HG03442 (cell line): ENCODE measurements around the gene DLG1.

Experiments used
- ATAC-seq: cut with Tn5 transposase; IDR thresholded peaks from one replicate; pipeline ENCODE4 v1.9.1; 2021; ENCODE audit warnings: mild to moderate bottlenecking, moderate library complexity; ENCODE audit not compliant: unreplicated experiment

The DLG1 gene

GRCh38 chr3:197021729-197022404, 276.5 kb downstream of the DLG1 start:
- ATAC-seq = no peak

DNA sequence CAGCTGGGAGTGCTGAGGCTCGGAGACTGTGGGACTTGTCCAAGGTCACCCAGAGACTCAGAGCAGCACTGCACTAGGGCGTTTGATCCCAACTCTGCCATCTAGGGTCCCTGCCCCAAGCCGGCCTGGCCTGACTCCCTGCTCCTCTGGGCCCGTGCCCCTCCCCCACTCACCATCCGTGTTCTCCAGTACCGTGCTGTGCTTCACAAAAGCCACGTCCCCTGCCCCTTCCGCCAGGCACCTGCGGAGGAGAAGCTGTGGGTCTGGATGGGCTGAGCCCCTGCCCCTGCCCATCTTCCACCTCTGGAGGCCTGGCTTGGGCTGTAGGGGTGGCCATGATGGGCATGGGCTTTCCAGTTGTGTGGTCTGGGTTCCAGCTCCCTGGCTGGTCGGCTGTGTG, 277.2 kb downstream of the DLG1 start:
- no peak for ATAC-seq

DNA sequence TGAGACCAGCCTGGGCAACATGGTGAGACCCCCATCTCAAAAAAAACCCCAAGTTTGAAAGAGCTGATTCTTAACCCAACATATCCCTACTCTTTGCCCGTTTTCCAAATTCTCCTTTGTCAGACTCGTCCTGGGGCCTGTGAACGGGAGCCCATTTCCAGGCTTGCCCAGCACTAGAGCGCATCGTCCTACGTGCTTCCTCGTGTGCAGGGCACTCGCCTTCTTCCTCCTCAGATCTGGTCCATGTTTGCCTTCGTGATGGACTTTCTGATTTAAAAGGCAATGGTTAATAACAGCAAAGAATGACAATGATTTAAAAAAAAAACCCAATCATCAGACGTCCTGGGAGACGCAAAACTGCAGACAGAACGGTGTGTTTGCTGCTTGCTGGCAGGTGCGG, 278.9 kb downstream of the DLG1 start:
- no peak for ATAC-seq

- no peak for ATAC-seq
Observed at GRCh38 chr3:197019021-197019420, 279.4 kb downstream of the DLG1 start.

DNA sequence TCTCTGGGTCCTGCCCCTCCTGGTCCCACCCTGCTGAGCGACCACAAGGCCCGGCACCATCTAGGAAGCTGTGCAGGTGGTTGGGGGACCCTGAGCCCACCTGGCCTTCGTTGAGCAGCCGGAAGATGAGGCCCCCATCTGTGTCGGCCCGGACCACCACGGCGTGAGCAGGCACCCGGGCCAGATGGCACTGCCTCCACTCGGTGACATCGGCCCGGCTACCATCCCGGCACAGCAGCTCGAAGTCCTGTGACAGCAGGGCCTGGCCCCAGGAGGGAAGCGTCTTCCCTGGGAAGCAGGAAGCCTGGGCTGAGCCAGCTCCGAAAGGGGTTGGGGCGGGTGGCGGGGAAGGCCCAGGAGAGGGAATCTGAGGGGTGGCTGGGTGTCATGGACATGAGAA, 281.4 kb downstream of the DLG1 start:
- no peak for ATAC-seq

DNA sequence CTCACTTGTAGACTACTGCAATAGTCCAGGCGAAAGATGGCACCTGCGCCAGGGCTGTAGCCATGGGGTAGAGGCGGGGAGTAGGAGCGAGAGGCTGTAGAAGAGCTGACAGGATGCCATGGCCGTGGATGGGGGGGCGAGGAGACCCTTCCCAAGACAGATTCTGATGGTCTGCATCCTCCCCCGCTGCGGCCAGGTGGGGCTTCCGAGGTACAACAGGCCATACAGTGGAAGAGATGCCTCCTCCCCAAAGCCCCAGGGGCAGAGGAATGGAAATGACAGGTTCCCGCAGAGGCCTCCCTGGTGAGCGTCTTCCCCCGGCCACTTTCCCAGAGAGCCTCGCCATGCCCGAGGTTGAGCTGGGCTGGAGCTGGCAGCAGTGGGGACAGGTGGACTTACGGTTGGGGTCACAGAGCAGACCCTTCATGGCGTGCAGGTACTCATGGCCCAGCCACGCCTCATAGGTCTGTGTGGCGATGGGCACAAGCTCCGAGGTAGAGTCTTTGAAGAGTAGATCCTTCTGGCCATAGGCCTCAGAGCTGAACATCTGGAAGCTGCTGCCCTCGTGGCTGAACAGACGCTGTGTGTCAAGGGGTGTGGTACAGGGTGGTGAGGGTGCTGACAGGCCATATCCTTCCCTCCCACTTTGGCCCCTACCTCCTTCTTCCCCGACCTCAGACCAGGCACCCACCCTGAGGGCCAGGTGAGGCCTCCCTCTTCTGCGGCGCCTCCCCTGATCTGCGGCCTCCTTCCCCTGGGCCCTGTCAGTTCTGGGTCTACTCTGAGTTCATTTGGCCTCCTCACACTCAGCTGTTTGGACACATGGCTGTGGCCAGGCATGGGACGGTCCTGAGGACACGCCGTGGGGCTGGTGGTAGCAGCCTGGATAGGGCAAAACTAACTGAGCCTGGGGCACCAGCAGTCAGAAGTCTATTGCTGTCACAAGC, 282.3 kb downstream of the DLG1 start:
- ATAC-seq = no peak

DNA sequence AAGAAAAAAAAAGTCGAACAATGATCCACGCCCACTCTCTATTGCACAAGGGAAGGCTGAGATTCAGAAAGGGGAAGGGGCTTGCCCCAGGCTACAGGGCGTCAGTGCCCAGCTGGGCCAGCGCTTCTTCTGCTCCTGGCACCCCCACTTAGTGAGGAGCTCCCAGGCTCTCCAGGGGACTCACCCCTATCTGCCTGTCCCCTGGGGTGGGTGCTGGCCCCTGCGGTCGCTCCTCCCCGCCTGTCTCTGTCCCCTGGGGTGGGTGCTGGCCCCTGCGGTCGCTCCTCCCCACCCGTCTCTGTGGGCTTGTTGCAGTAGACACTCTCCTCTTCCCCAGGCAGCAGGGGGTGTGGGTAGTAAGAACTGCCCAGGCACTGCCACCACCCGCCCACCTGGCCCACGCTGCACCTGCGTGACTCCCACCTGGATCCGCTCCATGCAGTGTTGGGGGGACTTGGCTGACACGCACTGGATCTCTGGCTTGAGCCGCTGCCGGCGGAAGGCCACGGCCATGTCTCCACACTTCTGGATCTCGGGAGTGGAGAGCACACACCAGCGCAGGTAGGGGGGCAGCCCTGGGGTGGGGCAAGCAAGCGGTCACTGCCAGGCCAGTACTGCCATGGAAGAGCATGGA, 283.4 kb downstream of the DLG1 start:
- no peak for ATAC-seq

- no peak for ATAC-seq
Observed at GRCh38 chr3:197014024-197014423, 284.4 kb downstream of the DLG1 start.

GRCh38 chr3:197012540-197012883, 285.9 kb downstream of the DLG1 start:
- ATAC-seq = no peak

DNA sequence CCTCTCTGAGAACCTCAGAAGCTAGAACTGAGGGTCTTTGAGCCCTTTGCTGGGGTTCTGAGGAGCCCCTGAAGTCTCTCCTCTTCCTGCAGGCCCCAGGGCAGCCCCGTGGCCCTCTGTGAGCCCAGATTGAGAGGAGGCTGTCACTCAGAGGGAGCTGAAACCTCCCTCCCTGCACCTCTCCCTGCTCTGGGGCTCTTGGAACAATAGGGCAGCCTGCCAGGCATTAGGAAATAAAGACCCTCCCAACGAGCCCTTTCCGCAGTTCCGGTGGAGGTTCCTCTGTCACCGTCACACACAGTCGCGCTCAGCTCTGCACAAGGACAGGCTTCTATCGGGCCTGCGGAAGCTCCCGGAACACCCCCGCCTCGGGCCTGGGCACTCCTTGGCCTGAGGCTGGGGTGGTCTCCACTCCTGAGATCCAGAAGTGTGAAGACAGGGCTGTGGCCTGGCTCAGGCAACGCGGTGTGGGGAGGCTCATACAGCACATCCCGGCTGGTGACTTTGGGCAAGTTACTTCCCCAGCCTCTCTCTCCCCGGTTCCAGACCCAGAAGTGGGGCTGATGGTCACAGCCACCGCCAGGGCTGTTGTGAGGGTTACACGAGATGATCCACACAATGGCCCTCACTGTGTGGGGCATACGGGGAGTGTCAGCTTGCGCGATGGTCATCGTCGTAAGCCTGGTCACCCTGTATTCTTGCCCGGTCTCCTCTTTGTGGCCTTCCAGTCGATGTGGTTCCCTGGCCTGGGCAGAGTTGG, 286.5 kb downstream of the DLG1 start:
- ATAC-seq = no peak

DNA sequence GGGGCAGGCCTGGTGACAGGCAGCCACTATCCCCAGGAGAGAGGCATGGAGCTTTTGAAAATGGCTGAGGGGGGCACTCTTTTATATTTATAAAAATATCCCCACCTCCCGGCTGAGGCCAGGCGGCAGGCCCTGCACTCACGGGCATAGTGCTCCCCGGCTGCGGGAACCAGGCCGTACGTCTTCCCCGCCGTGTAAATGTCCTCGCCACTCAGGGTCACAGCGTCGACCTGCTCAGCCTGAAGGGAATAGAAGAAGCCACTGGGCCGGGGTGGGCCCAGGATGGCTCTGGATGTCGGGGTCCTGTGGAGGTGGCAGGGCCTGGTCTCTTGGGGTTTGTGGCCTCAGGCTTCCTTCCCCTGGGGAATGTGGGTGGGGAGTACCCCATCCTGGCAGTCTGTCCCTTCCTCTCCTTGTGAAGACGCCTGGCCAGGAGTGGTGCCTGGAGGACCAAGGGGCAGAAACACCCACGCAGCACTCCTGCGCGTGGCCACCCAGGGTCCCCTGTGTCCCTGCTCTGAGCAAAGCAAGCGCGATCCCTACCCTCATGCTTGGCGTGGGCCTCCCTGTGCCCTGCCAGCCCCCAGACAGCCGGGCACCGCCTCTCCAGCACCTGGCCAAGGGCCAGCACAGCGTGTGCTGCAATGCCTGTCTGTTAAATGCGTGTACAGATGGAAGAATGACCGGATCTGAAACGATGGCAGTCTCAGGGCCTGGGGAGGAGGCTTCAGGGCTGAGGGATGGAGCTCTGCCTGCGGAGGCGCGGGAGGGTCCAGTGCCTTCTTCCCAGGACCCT, 287.7 kb downstream of the DLG1 start:
- ATAC-seq = no peak

DNA sequence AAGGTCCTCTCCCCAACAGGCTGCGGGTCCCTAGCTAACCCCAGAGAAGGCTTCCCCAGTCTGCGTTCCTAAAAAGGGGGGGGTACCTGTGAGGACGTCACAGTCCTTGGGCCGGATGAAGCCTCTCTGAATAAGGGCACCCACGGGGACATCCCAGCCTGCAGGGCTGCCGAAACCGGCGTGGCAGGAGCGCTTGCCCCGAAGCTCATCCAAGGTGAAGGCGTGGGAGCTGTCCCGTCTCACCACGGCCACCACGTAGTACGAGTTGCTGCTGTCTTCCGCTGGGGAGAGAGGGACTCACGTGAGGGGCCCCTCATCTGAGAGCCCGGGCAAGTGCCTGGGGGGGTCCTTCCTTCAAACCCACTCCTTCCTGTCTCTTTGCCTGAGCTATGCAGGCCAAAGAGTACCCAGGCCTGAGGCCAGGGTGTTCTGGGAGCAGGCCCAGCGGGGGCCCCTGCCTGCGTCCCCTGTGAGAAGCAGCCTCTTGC, 288.8 kb downstream of the DLG1 start:
- no peak for ATAC-seq

GRCh38 chr3:197008436-197009209, 289.8 kb downstream of the DLG1 start:
- ATAC-seq = no peak

GRCh38 chr3:197007953-197008352, 290.5 kb downstream of the DLG1 start:
- ATAC-seq = no peak

DNA sequence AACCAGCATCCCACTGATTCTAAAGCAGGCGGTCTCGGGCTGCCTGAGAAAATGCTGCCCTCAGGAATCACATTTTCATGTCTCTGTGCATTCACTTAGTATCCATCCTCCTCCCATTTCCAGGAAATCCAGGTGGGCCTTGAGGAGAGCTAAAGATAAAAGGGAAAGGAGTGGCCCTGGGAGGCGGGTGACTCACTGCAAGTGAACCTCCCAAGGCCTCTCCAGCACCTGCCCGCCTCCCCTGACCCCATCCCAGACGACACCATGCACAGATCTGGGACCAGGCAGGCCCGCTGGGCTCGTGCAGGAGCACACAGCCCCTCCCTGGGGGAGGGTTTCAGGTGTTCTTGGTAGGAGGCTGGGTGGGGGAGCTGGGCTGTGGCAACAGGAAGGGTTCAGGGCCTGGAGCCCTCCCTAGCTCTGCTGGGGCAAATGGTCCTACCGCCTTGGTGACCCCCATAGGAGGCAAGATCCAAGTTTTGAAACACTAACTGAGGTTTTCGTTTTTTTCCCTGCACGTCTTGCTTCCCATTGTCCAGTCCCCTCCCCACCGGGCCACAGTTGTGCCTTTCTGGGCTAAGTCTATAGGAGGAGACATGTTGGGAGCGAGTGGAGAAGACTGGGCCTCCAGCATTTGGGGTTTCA, 291.0 kb downstream of the DLG1 start:
- ATAC-seq = no peak

GRCh38 chr3:197006860-197007259, 291.6 kb downstream of the DLG1 start:
- ATAC-seq = no peak

DNA sequence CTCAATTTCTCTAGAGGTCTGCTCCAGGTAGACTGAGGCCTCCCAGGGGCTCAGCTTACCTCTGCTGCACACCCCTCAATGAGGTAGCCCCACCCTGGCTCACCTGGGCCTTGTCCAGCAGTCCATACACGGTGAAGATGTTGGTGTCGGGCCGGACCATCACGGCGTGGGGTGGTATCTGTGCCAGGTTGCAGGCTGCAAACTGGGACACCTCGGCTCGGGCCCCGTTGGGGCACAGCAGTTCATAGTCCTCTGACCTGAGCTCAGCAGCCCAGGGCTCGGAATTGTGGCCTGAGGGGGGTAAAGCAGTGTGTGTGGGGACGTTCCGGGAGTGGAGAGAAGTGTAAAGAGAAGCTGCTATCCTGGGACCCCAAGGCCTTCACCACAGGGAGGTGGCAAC, 292.0 kb downstream of the DLG1 start:
- ATAC-seq = no peak

DNA sequence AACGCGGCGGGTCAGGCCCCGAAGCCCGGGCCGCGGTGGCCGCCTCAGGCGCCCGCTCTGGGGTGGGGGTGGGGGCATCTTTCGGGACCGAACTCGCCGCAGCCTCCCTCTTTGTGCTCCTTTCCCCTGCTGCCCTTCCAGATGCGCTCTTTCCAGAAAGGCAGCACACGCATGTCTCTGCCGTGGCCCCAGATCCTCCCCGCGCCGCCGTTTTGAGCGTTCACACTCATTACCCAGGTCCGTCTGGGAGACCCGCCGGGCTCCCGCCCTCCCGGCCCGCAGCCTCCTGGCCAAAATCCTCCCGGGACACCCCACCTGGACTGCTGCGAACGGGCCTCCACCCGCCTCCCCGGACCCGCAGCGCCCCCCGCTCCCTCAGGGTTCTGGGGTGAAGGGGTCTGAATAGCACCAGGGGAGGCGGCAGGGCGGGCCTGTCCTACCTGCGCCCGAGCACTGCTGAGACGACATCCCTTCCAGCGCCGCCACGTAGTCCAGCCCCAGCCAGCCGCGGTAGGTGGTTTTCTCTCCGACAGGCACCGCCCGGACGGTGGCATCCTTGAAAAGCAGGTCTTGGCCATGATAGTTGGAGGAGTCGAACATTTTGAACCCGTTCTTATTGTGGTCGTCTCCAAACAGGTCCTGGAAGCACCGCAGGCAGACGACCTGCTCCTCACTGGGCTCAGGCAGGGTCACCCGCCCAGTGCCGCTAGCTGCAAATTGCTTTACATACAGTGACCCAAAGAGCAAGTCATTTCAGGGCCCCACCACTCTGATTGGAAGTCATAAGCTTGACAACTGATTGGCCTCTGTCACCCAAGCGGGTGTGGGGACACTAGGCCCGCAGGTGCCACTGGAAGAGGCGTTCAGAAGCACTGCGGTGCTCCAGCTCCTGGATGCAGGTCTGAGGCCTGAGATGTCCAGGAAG, 294.7 kb downstream of the DLG1 start:
- ATAC-seq = no peak
